ENCODE data around the gene TSC22D3. TPM values are rescaled to one million over a fixed set of nuclear protein-coding genes. Genes with fewer than 3 reads are reported as not detected.

TSC22D3 gene
- total and polyA plus RNA-seq, 8 donors = 198 to 906 (median 338) TPM

DNA sequence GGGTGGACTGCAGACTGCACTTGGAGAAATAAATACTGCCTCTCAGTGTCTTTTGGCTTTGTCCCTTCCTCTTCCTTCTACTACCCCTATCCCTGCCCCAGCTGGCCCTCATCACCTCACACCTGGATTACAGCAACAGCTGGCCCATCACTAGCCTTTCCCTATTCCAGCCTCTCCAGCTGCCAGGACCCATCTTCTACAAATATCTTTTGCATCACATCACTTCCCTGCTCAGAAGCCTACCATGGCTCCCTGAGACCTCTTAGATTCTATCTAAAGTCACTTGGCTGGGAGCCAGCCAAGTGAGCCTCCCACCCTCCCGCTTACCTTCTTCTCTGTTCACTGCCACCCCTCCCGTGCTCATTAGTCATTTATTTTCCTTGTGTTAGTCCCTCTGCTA lies 66.8 kb downstream of the TSC22D3 start:
- TF ChIP-seq POLR2A (IDR thresholded peaks at IDR 0.05) (no peak), POLR2AphosphoS5 (IDR thresholded peaks at IDR 0.05) (no peak), EP300 (IDR thresholded peaks at IDR 0.05) (no peak)
- TF ChIP-seq, protein P1, sequence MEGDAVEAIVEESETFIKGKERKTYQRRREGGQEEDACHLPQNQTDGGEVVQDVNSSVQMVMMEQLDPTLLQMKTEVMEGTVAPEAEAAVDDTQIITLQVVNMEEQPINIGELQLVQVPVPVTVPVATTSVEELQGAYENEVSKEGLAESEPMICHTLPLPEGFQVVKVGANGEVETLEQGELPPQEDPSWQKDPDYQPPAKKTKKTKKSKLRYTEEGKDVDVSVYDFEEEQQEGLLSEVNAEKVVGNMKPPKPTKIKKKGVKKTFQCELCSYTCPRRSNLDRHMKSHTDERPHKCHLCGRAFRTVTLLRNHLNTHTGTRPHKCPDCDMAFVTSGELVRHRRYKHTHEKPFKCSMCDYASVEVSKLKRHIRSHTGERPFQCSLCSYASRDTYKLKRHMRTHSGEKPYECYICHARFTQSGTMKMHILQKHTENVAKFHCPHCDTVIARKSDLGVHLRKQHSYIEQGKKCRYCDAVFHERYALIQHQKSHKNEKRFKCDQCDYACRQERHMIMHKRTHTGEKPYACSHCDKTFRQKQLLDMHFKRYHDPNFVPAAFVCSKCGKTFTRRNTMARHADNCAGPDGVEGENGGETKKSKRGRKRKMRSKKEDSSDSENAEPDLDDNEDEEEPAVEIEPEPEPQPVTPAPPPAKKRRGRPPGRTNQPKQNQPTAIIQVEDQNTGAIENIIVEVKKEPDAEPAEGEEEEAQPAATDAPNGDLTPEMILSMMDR (IDR thresholded peaks at IDR 0.05) = no peak
- H3K4me3 ChIP-seq = no peak overlapping the region
- intact Hi-C loops (cut with DNase I; ENCODE audit: low total_unique reads) = no loop called here
- no peak for DNase-seq
- WGBS, 5 donors = 55 to 86% (median 64%) methylated on average over 2 of the region's 2 CpGs
- H3K27ac ChIP-seq = peak overlapping the region in 1 of 5 donors; percentile 97
- peaks cover 3 to 8% (median 4%) of the 10 kb centered on the region in 4 donors for H3K36me3 ChIP-seq
- no peaks in the 10 kb centered on the region for H3K27me3 ChIP-seq
- peaks cover 4 to 33% (median 17%) of the 10 kb centered on the region in 4 donors for H3K4me1 ChIP-seq
- H3K9me3 ChIP-seq = no peaks in the 10 kb centered on the region

DNA sequence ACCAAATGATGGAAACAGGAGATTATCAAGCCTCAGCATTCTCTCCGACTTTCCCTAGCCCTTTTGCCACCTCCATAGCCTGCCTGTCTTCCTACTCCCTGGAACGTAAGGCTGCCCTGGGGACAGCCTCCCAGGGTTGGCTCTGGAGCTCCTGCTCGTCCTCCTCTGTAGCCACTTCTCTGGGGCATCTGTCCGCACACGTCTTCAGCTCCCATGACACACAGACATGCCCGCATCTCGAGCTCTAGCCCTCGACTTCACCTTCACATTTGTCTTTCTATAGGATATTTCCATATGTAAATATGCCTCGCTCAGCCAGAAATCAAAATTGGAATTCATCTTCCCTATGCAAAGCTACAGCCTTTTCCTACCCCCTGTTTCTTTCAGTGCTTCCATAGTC lies 67.7 kb downstream of the TSC22D3 start:
- no peak overlapping the region for H3K27ac ChIP-seq
- WGBS, 5 donors = 77 to 93% (median 89%) methylated on average over 8 to 9 of the region's 9 CpGs
- peaks cover 4 to 27% (median 17%) of the 10 kb centered on the region in 4 donors for H3K4me1 ChIP-seq
- TF ChIP-seq POLR2AphosphoS5 (IDR thresholded peaks at IDR 0.05) (no peak), POLR2A (IDR thresholded peaks at IDR 0.05) (no peak), EP300 (IDR thresholded peaks at IDR 0.05) (no peak)
- TF ChIP-seq, protein P1 (IDR thresholded peaks at IDR 0.05) = no peak
- no peak overlapping the region for H3K4me3 ChIP-seq
- no peaks in the 10 kb centered on the region for H3K36me3 ChIP-seq
- H3K27me3 ChIP-seq = no peaks in the 10 kb centered on the region
- intact Hi-C loops (cut with DNase I; ENCODE audit: low total_unique reads) = no loop called here
- H3K9me3 ChIP-seq = no peaks in the 10 kb centered on the region
- no peak for DNase-seq

DNA sequence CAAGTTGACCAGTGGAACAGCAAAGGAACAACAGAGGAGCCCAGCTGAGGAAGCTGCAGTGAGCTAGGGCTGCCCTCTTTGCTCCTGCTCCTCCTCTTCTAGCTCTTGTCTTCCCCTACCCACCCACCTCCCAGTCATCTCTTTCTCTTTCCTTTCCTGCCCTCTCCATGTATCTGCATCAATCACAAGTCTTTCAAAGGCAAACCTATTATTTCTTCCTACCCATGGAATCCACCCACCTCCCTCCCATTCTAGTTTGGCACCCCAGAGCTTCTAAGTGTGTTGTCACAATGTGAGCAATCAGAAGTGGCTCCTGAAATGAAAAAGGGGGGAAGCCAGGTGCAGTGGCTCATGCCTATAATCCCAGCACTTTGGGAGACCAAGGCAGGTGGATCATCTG lies 69.3 kb downstream of the TSC22D3 start:
- Histone ChIP-seq H3K4me3 (no peak overlapping the region), H3K4me1 (peaks cover 2 to 18% (median 13%) of the 10 kb centered on the region in 4 donors), H3K27ac (no peak overlapping the region), H3K36me3 (no peaks in the 10 kb centered on the region), H3K9me3 (no peaks in the 10 kb centered on the region), H3K27me3 (no peaks in the 10 kb centered on the region)
- no peak for DNase-seq
- TF ChIP-seq POLR2A (IDR thresholded peaks at IDR 0.05) (no peak), POLR2AphosphoS5 (IDR thresholded peaks at IDR 0.05) (no peak), EP300 (IDR thresholded peaks at IDR 0.05) (no peak)
- TF ChIP-seq, protein P1 (IDR thresholded peaks at IDR 0.05) = no peak
- intact Hi-C loops (cut with DNase I; ENCODE audit: low total_unique reads) = no loop called here

DNA sequence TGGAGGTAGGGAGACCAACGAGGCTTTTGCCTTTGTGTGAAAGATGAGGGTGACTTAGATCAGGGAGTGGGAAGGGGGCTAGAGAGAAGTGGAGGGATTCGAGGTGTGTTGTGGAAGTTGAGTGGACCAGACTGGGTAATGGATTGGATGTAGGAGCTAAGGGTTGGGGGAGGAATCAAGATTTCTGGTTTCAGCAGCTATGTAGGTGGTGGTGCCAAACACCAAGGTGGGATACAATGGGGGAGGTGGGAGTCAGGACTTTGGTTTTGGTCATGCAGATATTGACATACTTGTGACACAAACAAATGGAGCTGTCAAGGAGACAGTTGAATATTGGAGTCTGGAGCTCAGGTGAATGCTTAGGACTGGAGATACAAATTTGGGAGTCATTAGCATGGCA lies 71.0 kb downstream of the TSC22D3 start:
- DNase-seq = no peak
- H3K27me3 ChIP-seq = no peaks in the 10 kb centered on the region
- H3K27ac ChIP-seq = peak overlapping the region in 1 of 5 donors; percentile 28
- no peak overlapping the region for H3K4me3 ChIP-seq
- intact Hi-C loops (cut with DNase I; ENCODE audit: low total_unique reads) = no loop called here
- H3K4me1 ChIP-seq = peaks cover 0 to 19% (median 8%) of the 10 kb centered on the region in 4 donors
- TF ChIP-seq POLR2AphosphoS5 (IDR thresholded peaks at IDR 0.05) (no peak), POLR2A (IDR thresholded peaks at IDR 0.05) (no peak), EP300 (IDR thresholded peaks at IDR 0.05) (no peak)
- TF ChIP-seq, protein P1 (IDR thresholded peaks at IDR 0.05) = no peak
- 36 to 63% (median 56%) methylated on average over 2 of the region's 2 CpGs for WGBS, 5 donors
- no peaks in the 10 kb centered on the region for H3K9me3 ChIP-seq
- H3K36me3 ChIP-seq = no peaks in the 10 kb centered on the region

Data from stomach (tissue), 9 donors.